WTC11 (cell line): ENCODE measurements around the gene NAA80. TPM values are rescaled to one million over a fixed set of nuclear protein-coding genes. Genes with fewer than 3 reads are reported as not detected.

Experiments used
- CREB1 ChIP-seq: sonication (generic); formaldehyde crosslinking; IDR thresholded peaks from 2 replicates; pipeline ENCODE4 v1.8.0; 2023; ENCODE audit warnings: mild to moderate bottlenecking, missing genetic modification reagents
- EMX1 ChIP-seq: fragments of 250-450 bp; sonication (Bioruptor Pico); IDR thresholded peaks from 2 replicates; pipeline ENCODE4 v1.8.0; 2021; ENCODE audit warnings: mild to moderate bottlenecking
- GRHL2 ChIP-seq: fragments of 250-450 bp; sonication (Bioruptor Pico); IDR thresholded peaks from 2 replicates; pipeline ENCODE4 v1.8.0; 2022; ENCODE audit warnings: mild to moderate bottlenecking, moderate library complexity; ENCODE audit not compliant: insufficient replicate concordance, severe bottlenecking
- GTF2I ChIP-seq: fragments of 250-450 bp; sonication (Bioruptor Pico); conservative IDR thresholded peaks from 2 replicates; pipeline ENCODE4 v1.4.0; 2021; ENCODE audit warnings: mild to moderate bottlenecking
- NFATC4 ChIP-seq: fragments of 250-450 bp; sonication (Bioruptor Pico); IDR thresholded peaks from 2 replicates; pipeline ENCODE4 v1.9.0; 2021; ENCODE audit warnings: mild to moderate bottlenecking
- NR2C2 ChIP-seq: sonication (generic); formaldehyde crosslinking; IDR thresholded peaks from 2 replicates; pipeline ENCODE4 v1.8.0; 2022; ENCODE audit warnings: mild to moderate bottlenecking, missing genetic modification reagents
- NR3C1 ChIP-seq: sonication (generic); formaldehyde crosslinking; conservative IDR thresholded peaks from 2 replicates; pipeline ENCODE4 v1.8.1; 2023; ENCODE audit warnings: low read depth, mild to moderate bottlenecking, missing genetic modification reagents
- TEAD4 ChIP-seq: sonication (generic); formaldehyde crosslinking; IDR thresholded peaks from 2 replicates; pipeline ENCODE4 v1.8.0; 2022; ENCODE audit warnings: mild to moderate bottlenecking, missing genetic modification reagents
- ZNF219 ChIP-seq: sonication (generic); formaldehyde crosslinking; IDR thresholded peaks from 2 replicates; pipeline ENCODE4 v1.8.0; 2023; ENCODE audit warnings: missing genetic modification reagents, mild to moderate bottlenecking, borderline replicate concordance
- ZNF396 ChIP-seq: fragments of 250-450 bp; sonication (Bioruptor Pico); IDR thresholded peaks from 2 replicates; pipeline ENCODE4 v1.8.0; 2021; ENCODE audit warnings: mild to moderate bottlenecking, moderate library complexity, borderline replicate concordance
- total RNA-seq: library from RNA; stranded (reverse); gene quantifications from 3 replicates; pipeline ENCODE4 v1.2.3, GENCODE V29; 2021
- TF ChIP-seq, protein P1 (sequence below): sonication (generic); formaldehyde crosslinking; IDR thresholded peaks from 2 replicates; pipeline ENCODE4 v1.8.1; 2023; ENCODE audit warnings: mild to moderate bottlenecking, missing genetic modification reagents
- TF ChIP-seq, protein P2 (sequence below): sonication (generic); formaldehyde crosslinking; IDR thresholded peaks from 2 replicates; pipeline ENCODE4 v1.8.0; 2023; ENCODE audit warnings: missing genetic modification reagents, mild to moderate bottlenecking, borderline replicate concordance
- TF ChIP-seq, protein P3 (sequence below): fragments of 250-450 bp; sonication (Bioruptor Pico); IDR thresholded peaks from 2 replicates; pipeline ENCODE4 v1.9.0; 2021; ENCODE audit warnings: mild to moderate bottlenecking, borderline replicate concordance
- TF ChIP-seq, protein P4 (sequence below): sonication (generic); formaldehyde crosslinking; IDR thresholded peaks from 2 replicates; pipeline ENCODE4 v1.8.0; 2023; ENCODE audit warnings: missing genetic modification reagents
- TF ChIP-seq, protein P5 (sequence below): sonication (generic); formaldehyde crosslinking; IDR thresholded peaks from 2 replicates; pipeline ENCODE4 v1.8.1; 2022; ENCODE audit warnings: low read depth, mild to moderate bottlenecking, moderate library complexity, missing genetic modification reagents, borderline replicate concordance
- TF ChIP-seq, protein P6 (sequence below): sonication (generic); formaldehyde crosslinking; IDR thresholded peaks from 2 replicates; pipeline ENCODE4 v1.8.1; 2023; ENCODE audit warnings: mild to moderate bottlenecking, missing genetic modification reagents, moderate library complexity
- TF ChIP-seq, protein P7 (sequence below): sonication (generic); formaldehyde crosslinking; IDR thresholded peaks from 2 replicates; pipeline ENCODE4 v1.8.0; 2023; ENCODE audit warnings: mild to moderate bottlenecking, missing genetic modification reagents
- TF ChIP-seq, protein P8 (sequence below): sonication (generic); formaldehyde crosslinking; IDR thresholded peaks from 2 replicates; pipeline ENCODE4 v1.8.1; 2023; ENCODE audit warnings: mild to moderate bottlenecking, missing genetic modification reagents, moderate library complexity
- TF ChIP-seq, protein P9 (sequence below): sonication (generic); formaldehyde crosslinking; IDR thresholded peaks from 2 replicates; pipeline ENCODE4 v1.8.0; 2022; ENCODE audit warnings: mild to moderate bottlenecking, missing genetic modification reagents

The NAA80 gene
- total RNA-seq, 1 experiment from 2014 or later: 17.3 TPM

DNA sequence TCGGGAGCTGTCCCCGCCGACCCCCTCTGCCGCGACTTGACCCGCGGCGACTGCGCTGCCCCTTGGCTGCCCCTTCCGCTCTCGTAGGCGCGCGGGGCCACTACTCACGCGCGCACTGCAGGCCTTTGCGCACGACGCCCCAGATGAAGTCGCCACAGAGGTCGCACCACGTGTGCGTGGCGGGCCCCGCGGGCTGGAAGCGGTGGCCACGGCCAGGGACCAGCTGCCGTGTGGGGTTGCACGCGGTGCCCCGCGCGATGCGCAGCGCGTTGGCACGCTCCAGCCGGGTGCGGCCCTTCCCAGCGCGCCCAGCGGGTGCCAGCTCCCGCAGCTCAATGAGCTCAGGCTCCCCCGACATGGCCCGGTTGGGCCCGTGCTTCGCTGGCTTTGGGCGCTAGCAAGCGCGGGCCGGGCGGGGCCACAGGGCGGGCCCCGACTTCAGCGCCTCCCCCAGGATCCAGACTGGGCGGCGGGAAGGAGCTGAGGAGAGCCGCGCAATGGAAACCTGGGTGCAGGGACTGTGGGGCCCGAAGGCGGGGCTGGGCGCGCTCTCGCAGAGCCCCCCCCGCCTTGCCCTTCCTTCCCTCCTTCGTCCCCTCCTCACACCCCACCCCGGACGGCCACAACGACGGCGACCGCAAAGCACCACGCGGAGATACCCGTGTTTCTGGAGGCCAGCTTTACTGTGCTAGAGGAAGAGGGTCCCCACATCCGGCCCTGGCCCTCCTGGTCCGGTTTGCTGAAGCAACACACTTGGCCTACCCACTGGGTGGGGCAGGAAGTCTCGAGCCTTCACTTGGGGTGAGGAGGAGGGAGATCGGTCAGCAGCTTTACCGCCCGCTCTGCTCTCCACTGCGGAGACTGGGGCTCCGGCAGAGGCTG lies 41.5 kb upstream of the NAA80 start, which contains the start of gene RASSF1 (continued):
- TF ChIP-seq, protein P1, sequence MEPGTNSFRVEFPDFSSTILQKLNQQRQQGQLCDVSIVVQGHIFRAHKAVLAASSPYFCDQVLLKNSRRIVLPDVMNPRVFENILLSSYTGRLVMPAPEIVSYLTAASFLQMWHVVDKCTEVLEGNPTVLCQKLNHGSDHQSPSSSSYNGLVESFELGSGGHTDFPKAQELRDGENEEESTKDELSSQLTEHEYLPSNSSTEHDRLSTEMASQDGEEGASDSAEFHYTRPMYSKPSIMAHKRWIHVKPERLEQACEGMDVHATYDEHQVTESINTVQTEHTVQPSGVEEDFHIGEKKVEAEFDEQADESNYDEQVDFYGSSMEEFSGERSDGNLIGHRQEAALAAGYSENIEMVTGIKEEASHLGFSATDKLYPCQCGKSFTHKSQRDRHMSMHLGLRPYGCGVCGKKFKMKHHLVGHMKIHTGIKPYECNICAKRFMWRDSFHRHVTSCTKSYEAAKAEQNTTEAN: peak; percentile 77; the same call in 1 of the 2 replicates
- TF ChIP-seq, protein P2, sequence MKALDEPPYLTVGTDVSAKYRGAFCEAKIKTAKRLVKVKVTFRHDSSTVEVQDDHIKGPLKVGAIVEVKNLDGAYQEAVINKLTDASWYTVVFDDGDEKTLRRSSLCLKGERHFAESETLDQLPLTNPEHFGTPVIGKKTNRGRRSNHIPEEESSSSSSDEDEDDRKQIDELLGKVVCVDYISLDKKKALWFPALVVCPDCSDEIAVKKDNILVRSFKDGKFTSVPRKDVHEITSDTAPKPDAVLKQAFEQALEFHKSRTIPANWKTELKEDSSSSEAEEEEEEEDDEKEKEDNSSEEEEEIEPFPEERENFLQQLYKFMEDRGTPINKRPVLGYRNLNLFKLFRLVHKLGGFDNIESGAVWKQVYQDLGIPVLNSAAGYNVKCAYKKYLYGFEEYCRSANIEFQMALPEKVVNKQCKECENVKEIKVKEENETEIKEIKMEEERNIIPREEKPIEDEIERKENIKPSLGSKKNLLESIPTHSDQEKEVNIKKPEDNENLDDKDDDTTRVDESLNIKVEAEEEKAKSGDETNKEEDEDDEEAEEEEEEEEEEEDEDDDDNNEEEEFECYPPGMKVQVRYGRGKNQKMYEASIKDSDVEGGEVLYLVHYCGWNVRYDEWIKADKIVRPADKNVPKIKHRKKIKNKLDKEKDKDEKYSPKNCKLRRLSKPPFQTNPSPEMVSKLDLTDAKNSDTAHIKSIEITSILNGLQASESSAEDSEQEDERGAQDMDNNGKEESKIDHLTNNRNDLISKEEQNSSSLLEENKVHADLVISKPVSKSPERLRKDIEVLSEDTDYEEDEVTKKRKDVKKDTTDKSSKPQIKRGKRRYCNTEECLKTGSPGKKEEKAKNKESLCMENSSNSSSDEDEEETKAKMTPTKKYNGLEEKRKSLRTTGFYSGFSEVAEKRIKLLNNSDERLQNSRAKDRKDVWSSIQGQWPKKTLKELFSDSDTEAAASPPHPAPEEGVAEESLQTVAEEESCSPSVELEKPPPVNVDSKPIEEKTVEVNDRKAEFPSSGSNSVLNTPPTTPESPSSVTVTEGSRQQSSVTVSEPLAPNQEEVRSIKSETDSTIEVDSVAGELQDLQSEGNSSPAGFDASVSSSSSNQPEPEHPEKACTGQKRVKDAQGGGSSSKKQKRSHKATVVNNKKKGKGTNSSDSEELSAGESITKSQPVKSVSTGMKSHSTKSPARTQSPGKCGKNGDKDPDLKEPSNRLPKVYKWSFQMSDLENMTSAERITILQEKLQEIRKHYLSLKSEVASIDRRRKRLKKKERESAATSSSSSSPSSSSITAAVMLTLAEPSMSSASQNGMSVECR: no peak
- no peak for TF ChIP-seq NR2C2 (CRISPR knock-in tag)
- TF ChIP-seq ZNF396: no peak
- no peak for TF ChIP-seq EMX1 (CRISPR knock-in tag)
- TF ChIP-seq, protein P3, sequence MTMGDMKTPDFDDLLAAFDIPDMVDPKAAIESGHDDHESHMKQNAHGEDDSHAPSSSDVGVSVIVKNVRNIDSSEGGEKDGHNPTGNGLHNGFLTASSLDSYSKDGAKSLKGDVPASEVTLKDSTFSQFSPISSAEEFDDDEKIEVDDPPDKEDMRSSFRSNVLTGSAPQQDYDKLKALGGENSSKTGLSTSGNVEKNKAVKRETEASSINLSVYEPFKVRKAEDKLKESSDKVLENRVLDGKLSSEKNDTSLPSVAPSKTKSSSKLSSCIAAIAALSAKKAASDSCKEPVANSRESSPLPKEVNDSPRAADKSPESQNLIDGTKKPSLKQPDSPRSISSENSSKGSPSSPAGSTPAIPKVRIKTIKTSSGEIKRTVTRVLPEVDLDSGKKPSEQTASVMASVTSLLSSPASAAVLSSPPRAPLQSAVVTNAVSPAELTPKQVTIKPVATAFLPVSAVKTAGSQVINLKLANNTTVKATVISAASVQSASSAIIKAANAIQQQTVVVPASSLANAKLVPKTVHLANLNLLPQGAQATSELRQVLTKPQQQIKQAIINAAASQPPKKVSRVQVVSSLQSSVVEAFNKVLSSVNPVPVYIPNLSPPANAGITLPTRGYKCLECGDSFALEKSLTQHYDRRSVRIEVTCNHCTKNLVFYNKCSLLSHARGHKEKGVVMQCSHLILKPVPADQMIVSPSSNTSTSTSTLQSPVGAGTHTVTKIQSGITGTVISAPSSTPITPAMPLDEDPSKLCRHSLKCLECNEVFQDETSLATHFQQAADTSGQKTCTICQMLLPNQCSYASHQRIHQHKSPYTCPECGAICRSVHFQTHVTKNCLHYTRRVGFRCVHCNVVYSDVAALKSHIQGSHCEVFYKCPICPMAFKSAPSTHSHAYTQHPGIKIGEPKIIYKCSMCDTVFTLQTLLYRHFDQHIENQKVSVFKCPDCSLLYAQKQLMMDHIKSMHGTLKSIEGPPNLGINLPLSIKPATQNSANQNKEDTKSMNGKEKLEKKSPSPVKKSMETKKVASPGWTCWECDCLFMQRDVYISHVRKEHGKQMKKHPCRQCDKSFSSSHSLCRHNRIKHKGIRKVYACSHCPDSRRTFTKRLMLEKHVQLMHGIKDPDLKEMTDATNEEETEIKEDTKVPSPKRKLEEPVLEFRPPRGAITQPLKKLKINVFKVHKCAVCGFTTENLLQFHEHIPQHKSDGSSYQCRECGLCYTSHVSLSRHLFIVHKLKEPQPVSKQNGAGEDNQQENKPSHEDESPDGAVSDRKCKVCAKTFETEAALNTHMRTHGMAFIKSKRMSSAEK (CRISPR knock-in tag): no peak
- TF ChIP-seq TEAD4 (CRISPR knock-in tag): no peak
- TF ChIP-seq, protein P4, sequence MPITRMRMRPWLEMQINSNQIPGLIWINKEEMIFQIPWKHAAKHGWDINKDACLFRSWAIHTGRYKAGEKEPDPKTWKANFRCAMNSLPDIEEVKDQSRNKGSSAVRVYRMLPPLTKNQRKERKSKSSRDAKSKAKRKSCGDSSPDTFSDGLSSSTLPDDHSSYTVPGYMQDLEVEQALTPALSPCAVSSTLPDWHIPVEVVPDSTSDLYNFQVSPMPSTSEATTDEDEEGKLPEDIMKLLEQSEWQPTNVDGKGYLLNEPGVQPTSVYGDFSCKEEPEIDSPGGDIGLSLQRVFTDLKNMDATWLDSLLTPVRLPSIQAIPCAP (CRISPR knock-in tag): no peak
- TF ChIP-seq, protein P5, sequence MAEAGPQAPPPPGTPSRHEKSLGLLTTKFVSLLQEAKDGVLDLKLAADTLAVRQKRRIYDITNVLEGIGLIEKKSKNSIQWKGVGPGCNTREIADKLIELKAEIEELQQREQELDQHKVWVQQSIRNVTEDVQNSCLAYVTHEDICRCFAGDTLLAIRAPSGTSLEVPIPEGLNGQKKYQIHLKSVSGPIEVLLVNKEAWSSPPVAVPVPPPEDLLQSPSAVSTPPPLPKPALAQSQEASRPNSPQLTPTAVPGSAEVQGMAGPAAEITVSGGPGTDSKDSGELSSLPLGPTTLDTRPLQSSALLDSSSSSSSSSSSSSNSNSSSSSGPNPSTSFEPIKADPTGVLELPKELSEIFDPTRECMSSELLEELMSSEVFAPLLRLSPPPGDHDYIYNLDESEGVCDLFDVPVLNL: no peak
- no peak for TF ChIP-seq GRHL2
- no peak for TF ChIP-seq GTF2I
- no peak for TF ChIP-seq NR3C1 (CRISPR knock-in tag)
- TF ChIP-seq, protein P6, sequence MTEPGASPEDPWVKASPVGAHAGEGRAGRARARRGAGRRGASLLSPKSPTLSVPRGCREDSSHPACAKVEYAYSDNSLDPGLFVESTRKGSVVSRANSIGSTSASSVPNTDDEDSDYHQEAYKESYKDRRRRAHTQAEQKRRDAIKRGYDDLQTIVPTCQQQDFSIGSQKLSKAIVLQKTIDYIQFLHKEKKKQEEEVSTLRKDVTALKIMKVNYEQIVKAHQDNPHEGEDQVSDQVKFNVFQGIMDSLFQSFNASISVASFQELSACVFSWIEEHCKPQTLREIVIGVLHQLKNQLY (CRISPR knock-in tag): no peak
- TF ChIP-seq, protein P7, sequence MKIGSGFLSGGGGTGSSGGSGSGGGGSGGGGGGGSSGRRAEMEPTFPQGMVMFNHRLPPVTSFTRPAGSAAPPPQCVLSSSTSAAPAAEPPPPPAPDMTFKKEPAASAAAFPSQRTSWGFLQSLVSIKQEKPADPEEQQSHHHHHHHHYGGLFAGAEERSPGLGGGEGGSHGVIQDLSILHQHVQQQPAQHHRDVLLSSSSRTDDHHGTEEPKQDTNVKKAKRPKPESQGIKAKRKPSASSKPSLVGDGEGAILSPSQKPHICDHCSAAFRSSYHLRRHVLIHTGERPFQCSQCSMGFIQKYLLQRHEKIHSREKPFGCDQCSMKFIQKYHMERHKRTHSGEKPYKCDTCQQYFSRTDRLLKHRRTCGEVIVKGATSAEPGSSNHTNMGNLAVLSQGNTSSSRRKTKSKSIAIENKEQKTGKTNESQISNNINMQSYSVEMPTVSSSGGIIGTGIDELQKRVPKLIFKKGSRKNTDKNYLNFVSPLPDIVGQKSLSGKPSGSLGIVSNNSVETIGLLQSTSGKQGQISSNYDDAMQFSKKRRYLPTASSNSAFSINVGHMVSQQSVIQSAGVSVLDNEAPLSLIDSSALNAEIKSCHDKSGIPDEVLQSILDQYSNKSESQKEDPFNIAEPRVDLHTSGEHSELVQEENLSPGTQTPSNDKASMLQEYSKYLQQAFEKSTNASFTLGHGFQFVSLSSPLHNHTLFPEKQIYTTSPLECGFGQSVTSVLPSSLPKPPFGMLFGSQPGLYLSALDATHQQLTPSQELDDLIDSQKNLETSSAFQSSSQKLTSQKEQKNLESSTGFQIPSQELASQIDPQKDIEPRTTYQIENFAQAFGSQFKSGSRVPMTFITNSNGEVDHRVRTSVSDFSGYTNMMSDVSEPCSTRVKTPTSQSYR (CRISPR knock-in tag): 0 out of 2 replicates have a peak, but pooled peaks have one; percentile 19
- TF ChIP-seq NFATC4 (CRISPR knock-in tag): no peak
- TF ChIP-seq ZNF219 (CRISPR knock-in tag): no peak
- TF ChIP-seq, protein P8, sequence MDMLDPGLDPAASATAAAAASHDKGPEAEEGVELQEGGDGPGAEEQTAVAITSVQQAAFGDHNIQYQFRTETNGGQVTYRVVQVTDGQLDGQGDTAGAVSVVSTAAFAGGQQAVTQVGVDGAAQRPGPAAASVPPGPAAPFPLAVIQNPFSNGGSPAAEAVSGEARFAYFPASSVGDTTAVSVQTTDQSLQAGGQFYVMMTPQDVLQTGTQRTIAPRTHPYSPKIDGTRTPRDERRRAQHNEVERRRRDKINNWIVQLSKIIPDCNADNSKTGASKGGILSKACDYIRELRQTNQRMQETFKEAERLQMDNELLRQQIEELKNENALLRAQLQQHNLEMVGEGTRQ: 0 out of 2 replicates have a peak, but pooled peaks have one; percentile 7
- TF ChIP-seq CREB1: no peak
- TF ChIP-seq, protein P9, sequence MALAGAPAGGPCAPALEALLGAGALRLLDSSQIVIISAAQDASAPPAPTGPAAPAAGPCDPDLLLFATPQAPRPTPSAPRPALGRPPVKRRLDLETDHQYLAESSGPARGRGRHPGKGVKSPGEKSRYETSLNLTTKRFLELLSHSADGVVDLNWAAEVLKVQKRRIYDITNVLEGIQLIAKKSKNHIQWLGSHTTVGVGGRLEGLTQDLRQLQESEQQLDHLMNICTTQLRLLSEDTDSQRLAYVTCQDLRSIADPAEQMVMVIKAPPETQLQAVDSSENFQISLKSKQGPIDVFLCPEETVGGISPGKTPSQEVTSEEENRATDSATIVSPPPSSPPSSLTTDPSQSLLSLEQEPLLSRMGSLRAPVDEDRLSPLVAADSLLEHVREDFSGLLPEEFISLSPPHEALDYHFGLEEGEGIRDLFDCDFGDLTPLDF: no peak
